HEK293 (cell line): Measurements from ENCODE around the gene PRKCD.

Experiments used
- CTCF ChIP-seq: fragments of 450-650 bp; formaldehyde crosslinking; IDR thresholded peaks from 2 replicates; pipeline ENCODE4 v1.5.1; 2016; ENCODE audit warnings: missing biosample characterization, missing genetic modification characterization
- KLF1 ChIP-seq: fragments of 450-650 bp; formaldehyde crosslinking; IDR thresholded peaks from 2 replicates; pipeline ENCODE4 v1.5.1; 2016; ENCODE audit warnings: missing biosample characterization, missing genetic modification characterization
- KLF16 ChIP-seq: fragments of 450-650 bp; formaldehyde crosslinking; IDR thresholded peaks from 2 replicates; pipeline ENCODE4 v1.5.1; 2017; ENCODE audit warnings: missing biosample characterization, missing genetic modification characterization
- PBX3 ChIP-seq: sonication (generic); formaldehyde crosslinking; IDR thresholded peaks from 2 replicates; pipeline ENCODE4 v1.8.1; 2022; ENCODE audit warnings: mild to moderate bottlenecking, moderate library complexity, missing genetic modification reagents
- ZBTB8A ChIP-seq: fragments of 450-650 bp; formaldehyde crosslinking; IDR thresholded peaks from 2 replicates; pipeline ENCODE4 v1.5.1; 2016; ENCODE audit warnings: missing biosample characterization, missing genetic modification characterization
- ZNF138 ChIP-seq: fragments of 450-650 bp; formaldehyde crosslinking; IDR thresholded peaks from 2 replicates; pipeline ENCODE4 v1.5.1; 2016; ENCODE audit warnings: missing biosample characterization, missing genetic modification characterization, borderline replicate concordance
- ZNF292 ChIP-seq: fragments of 450-650 bp; formaldehyde crosslinking; IDR thresholded peaks from 2 replicates; pipeline ENCODE4 v1.5.1; 2016; ENCODE audit warnings: low read depth, missing biosample characterization, missing genetic modification characterization, borderline replicate concordance
- ZNF549 ChIP-seq: fragments of 450-650 bp; IDR thresholded peaks from 2 replicates; pipeline ENCODE4 v1.5.1; 2018; ENCODE audit warnings: missing biosample characterization, missing genetic modification characterization, mild to moderate bottlenecking, inconsistent platforms, moderate library complexity
- ZNF660 ChIP-seq: fragments of 450-650 bp; IDR thresholded peaks from 2 replicates; pipeline ENCODE4 v1.5.1; 2018; ENCODE audit warnings: missing biosample characterization, mild to moderate bottlenecking, missing genetic modification characterization
- ZNF76 ChIP-seq: fragments of 450-650 bp; formaldehyde crosslinking; IDR thresholded peaks from 2 replicates; pipeline ENCODE4; 2016; ENCODE audit warnings: low read depth, missing biosample characterization, missing genetic modification characterization, borderline replicate concordance
- ZSCAN30 ChIP-seq: fragments of 450-650 bp; IDR thresholded peaks from 2 replicates; pipeline ENCODE4 v1.5.1; 2018; ENCODE audit warnings: missing biosample characterization, mild to moderate bottlenecking, missing genetic modification characterization, moderate library complexity
- TF ChIP-seq, protein P1 (sequence below): fragments of 450-650 bp; formaldehyde crosslinking; IDR thresholded peaks from 2 replicates; pipeline ENCODE4 v1.5.1; 2016; ENCODE audit warnings: missing biosample characterization, missing genetic modification characterization
- TF ChIP-seq, protein P2 (sequence below): fragments of 450-650 bp; formaldehyde crosslinking; IDR thresholded peaks from 2 replicates; pipeline ENCODE4 v1.5.1; 2016; ENCODE audit warnings: missing biosample characterization, missing genetic modification characterization

DNA sequence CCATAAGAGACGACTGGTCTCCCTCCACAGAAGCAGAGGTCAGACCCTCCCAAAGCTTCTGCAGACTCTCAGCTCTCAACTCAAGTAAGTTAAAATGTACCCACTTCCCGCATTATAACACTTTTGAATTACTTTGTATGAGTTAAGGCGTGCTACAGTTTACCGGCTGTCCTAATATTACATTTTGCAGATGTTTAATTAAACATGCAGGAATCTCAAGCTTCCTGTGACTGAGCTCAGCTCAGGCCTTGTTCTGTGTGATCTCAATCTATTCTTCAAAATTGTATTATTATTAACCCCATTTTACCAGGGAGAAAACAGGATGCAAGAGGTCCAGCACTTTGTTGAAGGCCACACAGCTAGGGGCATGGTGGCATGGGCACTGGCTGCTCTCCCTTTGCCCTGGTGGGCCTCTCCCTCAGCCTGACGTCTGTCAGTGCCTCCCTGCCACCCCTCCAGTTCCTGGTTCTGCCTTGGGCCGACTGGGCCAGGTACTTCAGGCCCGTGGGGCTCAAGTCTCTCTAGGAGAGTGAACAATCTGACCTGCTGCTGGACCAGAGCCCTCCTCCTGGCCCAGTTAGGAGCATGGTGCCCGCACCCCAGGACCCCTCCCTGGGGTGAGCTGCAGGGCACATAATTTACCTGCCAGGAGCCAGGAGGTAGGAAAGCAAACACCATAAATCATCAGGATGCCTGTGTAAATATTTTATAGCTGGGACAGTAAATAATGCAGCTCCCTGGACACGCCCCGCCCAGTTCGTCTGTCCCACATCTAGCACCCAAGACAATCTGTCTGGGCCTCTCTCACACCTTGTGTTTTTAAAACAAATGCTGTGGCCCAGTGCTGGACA lies 15.9 kb upstream of the PRKCD start:
- TF ChIP-seq CTCF (tag by site-specific recombination) = no peak
- TF ChIP-seq KLF1 = no peak
- no peak for TF ChIP-seq ZNF660 (tag by site-specific recombination)
- no peak for TF ChIP-seq ZSCAN30 (tag by site-specific recombination)
- no peak for TF ChIP-seq ZNF76 (tag by site-specific recombination)
- TF ChIP-seq PBX3 (CRISPR knock-in tag) = no peak
- TF ChIP-seq, protein P1, sequence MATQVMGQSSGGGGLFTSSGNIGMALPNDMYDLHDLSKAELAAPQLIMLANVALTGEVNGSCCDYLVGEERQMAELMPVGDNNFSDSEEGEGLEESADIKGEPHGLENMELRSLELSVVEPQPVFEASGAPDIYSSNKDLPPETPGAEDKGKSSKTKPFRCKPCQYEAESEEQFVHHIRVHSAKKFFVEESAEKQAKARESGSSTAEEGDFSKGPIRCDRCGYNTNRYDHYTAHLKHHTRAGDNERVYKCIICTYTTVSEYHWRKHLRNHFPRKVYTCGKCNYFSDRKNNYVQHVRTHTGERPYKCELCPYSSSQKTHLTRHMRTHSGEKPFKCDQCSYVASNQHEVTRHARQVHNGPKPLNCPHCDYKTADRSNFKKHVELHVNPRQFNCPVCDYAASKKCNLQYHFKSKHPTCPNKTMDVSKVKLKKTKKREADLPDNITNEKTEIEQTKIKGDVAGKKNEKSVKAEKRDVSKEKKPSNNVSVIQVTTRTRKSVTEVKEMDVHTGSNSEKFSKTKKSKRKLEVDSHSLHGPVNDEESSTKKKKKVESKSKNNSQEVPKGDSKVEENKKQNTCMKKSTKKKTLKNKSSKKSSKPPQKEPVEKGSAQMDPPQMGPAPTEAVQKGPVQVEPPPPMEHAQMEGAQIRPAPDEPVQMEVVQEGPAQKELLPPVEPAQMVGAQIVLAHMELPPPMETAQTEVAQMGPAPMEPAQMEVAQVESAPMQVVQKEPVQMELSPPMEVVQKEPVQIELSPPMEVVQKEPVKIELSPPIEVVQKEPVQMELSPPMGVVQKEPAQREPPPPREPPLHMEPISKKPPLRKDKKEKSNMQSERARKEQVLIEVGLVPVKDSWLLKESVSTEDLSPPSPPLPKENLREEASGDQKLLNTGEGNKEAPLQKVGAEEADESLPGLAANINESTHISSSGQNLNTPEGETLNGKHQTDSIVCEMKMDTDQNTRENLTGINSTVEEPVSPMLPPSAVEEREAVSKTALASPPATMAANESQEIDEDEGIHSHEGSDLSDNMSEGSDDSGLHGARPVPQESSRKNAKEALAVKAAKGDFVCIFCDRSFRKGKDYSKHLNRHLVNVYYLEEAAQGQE (tag by site-specific recombination) = no peak
- TF ChIP-seq KLF16 (tag by site-specific recombination) = no peak
- TF ChIP-seq ZNF292 = no peak
- TF ChIP-seq, protein P2, sequence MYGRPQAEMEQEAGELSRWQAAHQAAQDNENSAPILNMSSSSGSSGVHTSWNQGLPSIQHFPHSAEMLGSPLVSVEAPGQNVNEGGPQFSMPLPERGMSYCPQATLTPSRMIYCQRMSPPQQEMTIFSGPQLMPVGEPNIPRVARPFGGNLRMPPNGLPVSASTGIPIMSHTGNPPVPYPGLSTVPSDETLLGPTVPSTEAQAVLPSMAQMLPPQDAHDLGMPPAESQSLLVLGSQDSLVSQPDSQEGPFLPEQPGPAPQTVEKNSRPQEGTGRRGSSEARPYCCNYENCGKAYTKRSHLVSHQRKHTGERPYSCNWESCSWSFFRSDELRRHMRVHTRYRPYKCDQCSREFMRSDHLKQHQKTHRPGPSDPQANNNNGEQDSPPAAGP = no peak
- TF ChIP-seq ZNF549 (tag by site-specific recombination) = no peak
- no peak for TF ChIP-seq ZNF138 (tag by site-specific recombination)
- TF ChIP-seq ZBTB8A (tag by site-specific recombination) = no peak
